ENCODE results near the gene TANC1. TPM values are rescaled to one million over a fixed set of nuclear protein-coding genes. Genes with fewer than 3 reads are reported as not detected.

TANC1 gene
- total and polyA plus RNA-seq, 2 donors (not counting 3 experiments of a cell fraction or from before 2014, with no cell fraction given): 58.9 to 99.4 TPM

GRCh38 chr2:159163930-159164329 lies 195.5 kb downstream of the TANC1 start:
- Histone ChIP-seq H3K36me3 (ENCODE audit: control insufficient read depth in 2 of 2, extremely low read depth in 1 of 2, insufficient read depth in 2 of 2, low read length in 2 of 2) (peaks cover 8 to 16% of the 10 kb centered on the region in 2 experiments), H3K4me3 (replicated peaks in 1 of 3; ENCODE audit: insufficient read depth in 1 of 3, low read depth in 1 of 3, low read length in 3 of 3) (no peak overlapping the region), H2AFZ (ENCODE audit: low read depth, low read length) (no peak overlapping the region), H3K27ac (ENCODE audit: insufficient read depth, low read depth, low read length) (no peak overlapping the region), H3K79me2 (ENCODE audit: control insufficient read depth, insufficient read depth, low read length) (no peaks in the 10 kb centered on the region), H4K20me1 (replicated peaks; ENCODE audit: control insufficient read depth, extremely low read depth, insufficient read depth, low read length) (peaks cover 4% of the 10 kb centered on the region), H3K4me2 (ENCODE audit: insufficient read depth, low read length) (no peak overlapping the region), H3K27me3 (ENCODE audit: control insufficient read depth in 2 of 2, insufficient read depth in 2 of 2, low read length in 2 of 2) (no peaks in the 10 kb centered on the region), H3K4me1 (ENCODE audit: control insufficient read depth, extremely low read depth, insufficient read depth, low read length) (peaks cover 23% of the 10 kb centered on the region), H3K9me1 (replicated peaks; ENCODE audit: control insufficient read depth, extremely low read depth, insufficient read depth, low read length) (no peaks in the 10 kb centered on the region), H3K9me3 (replicated peaks; ENCODE audit: control insufficient read depth, insufficient read depth, low read length) (no peaks in the 10 kb centered on the region), H3K9ac (replicated peaks; ENCODE audit: extremely low read depth, insufficient read depth, low read length) (no peak overlapping the region)
- BruUV-seq (replicated peaks): no TSS peak
- POLR2A ChIA-PET: no interaction called here
- TF ChIP-seq GATA2 (IDR thresholded peaks at IDR 0.05; ENCODE audit: insufficient read depth, insufficient read length, low read depth, low read length) (no peak), EZH2 (IDR thresholded peaks at IDR 0.05; ENCODE audit: borderline replicate concordance, low read depth, low read length, severe bottlenecking) (no peak), MYC (IDR thresholded peaks at IDR 0.05; ENCODE audit: low read depth, low read length) (no peak), JUN (IDR thresholded peaks at IDR 0.05; ENCODE audit: borderline replicate concordance, insufficient read depth, insufficient read length, low read depth) (no peak), FOS (IDR thresholded peaks at IDR 0.05; ENCODE audit: borderline replicate concordance, insufficient read depth, low read length) (no peak), POLR2A (IDR thresholded peaks at IDR 0.05; ENCODE audit: low read depth, low read length) (no peak), POLR2AphosphoS5 (IDR thresholded peaks at IDR 0.05; ENCODE audit: insufficient read depth, low read depth, low read length) (no peak)
- TF ChIP-seq, protein P1, sequence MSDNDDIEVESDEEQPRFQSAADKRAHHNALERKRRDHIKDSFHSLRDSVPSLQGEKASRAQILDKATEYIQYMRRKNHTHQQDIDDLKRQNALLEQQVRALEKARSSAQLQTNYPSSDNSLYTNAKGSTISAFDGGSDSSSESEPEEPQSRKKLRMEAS (IDR thresholded peaks at IDR 0.05; ENCODE audit: insufficient read depth, insufficient read length): no peak
- TF ChIP-seq, protein P2, sequence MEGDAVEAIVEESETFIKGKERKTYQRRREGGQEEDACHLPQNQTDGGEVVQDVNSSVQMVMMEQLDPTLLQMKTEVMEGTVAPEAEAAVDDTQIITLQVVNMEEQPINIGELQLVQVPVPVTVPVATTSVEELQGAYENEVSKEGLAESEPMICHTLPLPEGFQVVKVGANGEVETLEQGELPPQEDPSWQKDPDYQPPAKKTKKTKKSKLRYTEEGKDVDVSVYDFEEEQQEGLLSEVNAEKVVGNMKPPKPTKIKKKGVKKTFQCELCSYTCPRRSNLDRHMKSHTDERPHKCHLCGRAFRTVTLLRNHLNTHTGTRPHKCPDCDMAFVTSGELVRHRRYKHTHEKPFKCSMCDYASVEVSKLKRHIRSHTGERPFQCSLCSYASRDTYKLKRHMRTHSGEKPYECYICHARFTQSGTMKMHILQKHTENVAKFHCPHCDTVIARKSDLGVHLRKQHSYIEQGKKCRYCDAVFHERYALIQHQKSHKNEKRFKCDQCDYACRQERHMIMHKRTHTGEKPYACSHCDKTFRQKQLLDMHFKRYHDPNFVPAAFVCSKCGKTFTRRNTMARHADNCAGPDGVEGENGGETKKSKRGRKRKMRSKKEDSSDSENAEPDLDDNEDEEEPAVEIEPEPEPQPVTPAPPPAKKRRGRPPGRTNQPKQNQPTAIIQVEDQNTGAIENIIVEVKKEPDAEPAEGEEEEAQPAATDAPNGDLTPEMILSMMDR (IDR thresholded peaks at IDR 0.05; ENCODE audit: extremely low read depth in 1 of 2, insufficient read depth in 1 of 2, low read depth in 1 of 2, low read length in 2 of 2): no peak
- dilution Hi-C loops (cut with MboI; ENCODE audit: extremely low pct_ligation_motif_present, low sequenced_read_pairs): no loop called here
- no peak for FAIRE-seq
- CTCF ChIA-PET: interaction anchor here (0.7 to 2.8 kb wide), 8 partner anchors 10 to 166 kb away, joined by 3 to 12 read pairs (median 5); no protein-coding TSS in a partner anchor
- intact Hi-C loops (cut with micrococcal nuclease): no loop called here
- no peak for DNase-seq (ENCODE audit: low read depth, low spot score)
